Mesenchymal stem cell (in vitro differentiated cells and primary cell): Measurements from ENCODE around the gene PTPN5.

ENCODE experiments used
- DNase-seq: peaks from one replicate; pipeline ENCODE4 v3.0.0-alpha.2; 2013
- H2AFZ ChIP-seq: one replicate; pipeline ENCODE4 v1.6.1; 2013; ENCODE audit warnings: low read depth, mild to moderate bottlenecking, control low read depth, inconsistent platforms, low read length, moderate library complexity
- H2AK5ac ChIP-seq: 2 replicates; pipeline ENCODE4 v1.6.1; 2013; ENCODE audit warnings: low read length, moderate library complexity, mild to moderate bottlenecking, inconsistent platforms; ENCODE audit not compliant: severe bottlenecking
- H2BK120ac ChIP-seq: one replicate; pipeline ENCODE4 v1.6.1; 2013; ENCODE audit warnings: low read depth, mild to moderate bottlenecking, inconsistent platforms, low read length, moderate library complexity
- H2BK12ac ChIP-seq, 2 experiments: one replicate each; pipeline ENCODE4 v1.6.1; 2013; ENCODE audit warnings: inconsistent platforms in 2 of 2, low read length in 2 of 2, mild to moderate bottlenecking in 2 of 2, moderate library complexity in 2 of 2, control low read depth in 1 of 2
- H2BK15ac ChIP-seq: one replicate; pipeline ENCODE4 v1.6.1; 2013; ENCODE audit warnings: mild to moderate bottlenecking, low read depth, inconsistent platforms; ENCODE audit not compliant: poor library complexity, severe bottlenecking
- H2BK5ac ChIP-seq: 2 replicates; pipeline ENCODE4 v1.6.1; 2013; ENCODE audit warnings: low read depth, mild to moderate bottlenecking, low read length, control low read depth, inconsistent platforms; ENCODE audit not compliant: poor library complexity, severe bottlenecking
- H3K14ac ChIP-seq, 2 experiments: one replicate each; pipeline ENCODE4 v1.6.1; 2013; ENCODE audit warnings: inconsistent platforms in 2 of 2, low read length in 2 of 2, control low read depth in 1 of 2, mild to moderate bottlenecking in 1 of 2, moderate library complexity in 1 of 2
- H3K18ac ChIP-seq, 2 experiments: one replicate each; pipeline ENCODE4 v1.6.1; 2013; ENCODE audit warnings: inconsistent platforms in 2 of 2, low read length in 2 of 2, control low read depth in 1 of 2, low read depth in 1 of 2, mild to moderate bottlenecking in 1 of 2
- H3K23ac ChIP-seq, 2 experiments: one replicate each; pipeline ENCODE4 v1.6.1; 2013; ENCODE audit warnings: inconsistent platforms in 2 of 2, low read length in 2 of 2, mild to moderate bottlenecking in 2 of 2, moderate library complexity in 2 of 2, control low read depth in 1 of 2
- H3K27ac ChIP-seq: 2 replicates; pipeline ENCODE4 v1.5.1; 2013; ENCODE audit warnings: mild to moderate bottlenecking, moderate library complexity, low read length, control low read depth, inconsistent platforms; ENCODE audit not compliant: poor library complexity, severe bottlenecking
- H3K27me3 ChIP-seq, 2 experiments: 2 replicates each; pipeline versions ENCODE4 v1.6.1 to v1.7.0; 2013; ENCODE audit warnings: low read length in 2 of 2, mild to moderate bottlenecking in 2 of 2, moderate library complexity in 2 of 2, control low read depth in 1 of 2, inconsistent platforms in 1 of 2; ENCODE audit not compliant: control insufficient read depth in 1 of 2, insufficient read depth in 1 of 2
- H3K36me3 ChIP-seq, 2 experiments: 2 replicates each; pipeline versions ENCODE4 v1.6.1 to v1.7.0; 2013; ENCODE audit warnings: low read length in 2 of 2, control low read depth in 1 of 2, inconsistent platforms in 1 of 2, low read depth in 1 of 2, mild to moderate bottlenecking in 1 of 2; ENCODE audit not compliant: insufficient read depth in 2 of 2, control insufficient read depth in 1 of 2
- H3K4ac ChIP-seq, 2 experiments: one replicate each; pipeline ENCODE4 v1.6.1; 2013; ENCODE audit warnings: inconsistent platforms in 2 of 2, low read length in 2 of 2, mild to moderate bottlenecking in 2 of 2, moderate library complexity in 2 of 2, control low read depth in 1 of 2, low read depth in 1 of 2
- H3K4me1 ChIP-seq: 2 replicates; pipeline ENCODE4 v1.6.1; 2013; ENCODE audit warnings: low read depth, low read length, control low read depth; ENCODE audit not compliant: control insufficient read depth, insufficient read depth
- H3K4me2 ChIP-seq: 2 replicates; pipeline ENCODE4 v1.6.1; 2013; ENCODE audit warnings: low read length, mild to moderate bottlenecking, inconsistent platforms; ENCODE audit not compliant: poor library complexity, severe bottlenecking
- H3K4me3 ChIP-seq, 2 experiments: 2 replicates each; pipeline versions ENCODE4 v1.5.1 to v1.7.0; 2013; ENCODE audit warnings: low read length in 2 of 2, mild to moderate bottlenecking in 2 of 2, control low read depth in 1 of 2, low read depth in 1 of 2; ENCODE audit not compliant: insufficient read depth in 1 of 2
- H3K79me1 ChIP-seq: replicated peaks from 2 replicates; pipeline ENCODE4 v1.6.1; 2013; ENCODE audit warnings: mild to moderate bottlenecking, control low read depth, low read length, inconsistent platforms; ENCODE audit not compliant: poor library complexity, severe bottlenecking
- H3K9ac ChIP-seq: 2 replicates; pipeline ENCODE4 v1.7.0; 2013; ENCODE audit warnings: mild to moderate bottlenecking, low read length, moderate library complexity
- H3K9me3 ChIP-seq: 2 replicates; pipeline ENCODE4 v1.7.0; 2013; ENCODE audit warnings: mild to moderate bottlenecking, low read length; ENCODE audit not compliant: control insufficient read depth
- H4K8ac ChIP-seq: one replicate; pipeline ENCODE4 v1.6.1; 2013; ENCODE audit warnings: inconsistent platforms, mild to moderate bottlenecking, low read length, moderate library complexity
- H4K91ac ChIP-seq: one replicate; pipeline ENCODE4 v1.6.1; 2013; ENCODE audit warnings: mild to moderate bottlenecking, low read length, inconsistent platforms
- WGBS: methylation state at CpG from one replicate; pipeline ENCODE4 v1.1.7; 2013; ENCODE audit warnings: mixed read lengths; 5-methylcytosine and 5-hydroxymethylcytosine counted together

The PTPN5 gene

GRCh38 chr11:18736590-18737148, 54.9 kb downstream of the PTPN5 start:
- Histone ChIP-seq H3K79me1 (no peaks in the 10 kb centered on the region), H4K91ac (no peak overlapping the region), H2BK5ac (no peak overlapping the region), H3K27ac (no peak overlapping the region), H3K23ac (no peak overlapping the region), H3K4me2 (no peak overlapping the region), H3K4me1 (no peaks in the 10 kb centered on the region), H3K4me3 (peak overlapping the region in 1 of 2 experiments; percentile 11), H3K27me3 (peaks cover 29 to 35% of the 10 kb centered on the region in 2 experiments), H2AFZ (no peak overlapping the region), H4K8ac (no peak overlapping the region), H3K4ac (no peak overlapping the region), H2BK120ac (no peak overlapping the region), H3K9me3 (no peaks in the 10 kb centered on the region), H2AK5ac (no peak overlapping the region), H3K36me3 (no peaks in the 10 kb centered on the region), H3K18ac (no peak overlapping the region), H3K9ac (no peak overlapping the region), H3K14ac (no peak overlapping the region), H2BK12ac (no peak overlapping the region), H2BK15ac (no peak overlapping the region)
- 81% methylated on average over 8 of the region's 10 CpGs for WGBS
- DNase-seq = no peak

- Histone ChIP-seq H3K4me2 (no peak overlapping the region), H2BK120ac (no peak overlapping the region)
- 94% methylated on average over 15 of the region's 16 CpGs for WGBS
Measured at GRCh38 chr11:18733202-18733601, 58.4 kb downstream of the PTPN5 start.

GRCh38 chr11:18731949-18732821, 59.4 kb downstream of the PTPN5 start:
- Histone ChIP-seq H3K4me3 (no peak overlapping the region), H2BK5ac (no peak overlapping the region), H2AFZ (no peak overlapping the region), H3K4me2 (no peak overlapping the region), H3K27ac (no peak overlapping the region), H3K18ac (no peak overlapping the region), H3K4me1 (peaks cover 2% of the 10 kb centered on the region), H3K36me3 (no peaks in the 10 kb centered on the region), H4K8ac (no peak overlapping the region), H3K9me3 (no peaks in the 10 kb centered on the region), H2AK5ac (no peak overlapping the region), H2BK15ac (no peak overlapping the region), H2BK12ac (no peak overlapping the region), H2BK120ac (no peak overlapping the region), H3K14ac (no peak overlapping the region), H3K27me3 (peaks cover 13 to 26% of the 10 kb centered on the region in 2 experiments), H3K79me1 (no peaks in the 10 kb centered on the region), H3K4ac (no peak overlapping the region), H3K23ac (no peak overlapping the region), H3K9ac (no peak overlapping the region), H4K91ac (no peak overlapping the region)
- WGBS = 78% methylated on average over 11 of the region's 11 CpGs
- DNase-seq = peak; percentile 47

More at GRCh38 chr11:18733202-18733601, 58.4 kb downstream of the PTPN5 start:
- Histone ChIP-seq H3K4ac (no peak overlapping the region), H3K4me1 (no peaks in the 10 kb centered on the region), H3K18ac (no peak overlapping the region), H3K23ac (no peak overlapping the region), H4K91ac (peak overlapping the region; percentile 67), H3K27ac (no peak overlapping the region), H4K8ac (no peak overlapping the region), H3K27me3 (peaks cover 20 to 28% of the 10 kb centered on the region in 2 experiments), H2BK12ac (no peak overlapping the region), H3K9ac (no peak overlapping the region), H3K79me1 (no peaks in the 10 kb centered on the region), H3K14ac (no peak overlapping the region), H3K4me3 (no peak overlapping the region), H2BK5ac (no peak overlapping the region), H2BK15ac (no peak overlapping the region), H3K9me3 (no peaks in the 10 kb centered on the region), H3K36me3 (no peaks in the 10 kb centered on the region), H2AK5ac (no peak overlapping the region), H2AFZ (no peak overlapping the region)
- no peak for DNase-seq

GRCh38 chr11:18731441-18731840, 60.2 kb downstream of the PTPN5 start:
- Histone ChIP-seq H3K27me3 (peaks cover 8 to 22% of the 10 kb centered on the region in 2 experiments), H2BK12ac (no peak overlapping the region), H3K79me1 (no peaks in the 10 kb centered on the region), H3K4me1 (peaks cover 2% of the 10 kb centered on the region), H3K36me3 (no peaks in the 10 kb centered on the region), H2AK5ac (no peak overlapping the region), H2BK120ac (no peak overlapping the region), H3K14ac (no peak overlapping the region), H3K4me2 (no peak overlapping the region), H4K91ac (no peak overlapping the region), H2BK15ac (no peak overlapping the region), H3K9me3 (no peaks in the 10 kb centered on the region), H3K18ac (no peak overlapping the region), H4K8ac (no peak overlapping the region), H3K4ac (no peak overlapping the region), H3K9ac (no peak overlapping the region), H3K23ac (no peak overlapping the region), H3K27ac (no peak overlapping the region), H2AFZ (no peak overlapping the region), H3K4me3 (no peak overlapping the region), H2BK5ac (no peak overlapping the region)
- WGBS = 94% methylated on average over 2 of the region's 2 CpGs
- DNase-seq = no peak
